H1 (cell line): Measurements from ENCODE around the gene ZNF648. TPM values are rescaled to one million over a fixed set of nuclear protein-coding genes. Genes with fewer than 3 reads are reported as not detected.

ENCODE experiments used
- CTCF ChIA-PET: fragments of 300-600 bp; sonication (Branson Sonifier 250); formaldehyde crosslinking; loops from one replicate; lab custom pipeline; 2021; ENCODE audit not compliant: partially characterized antibody; lab: Charles Lee
- POLR2A ChIA-PET: fragments of 300-600 bp; sonication (Branson Sonifier 250); formaldehyde crosslinking; loops from one replicate; lab custom pipeline; 2021; ENCODE audit warnings: inconsistent platforms; ENCODE audit not compliant: partially characterized antibody; lab: Charles Lee
- DNase-seq, 2 experiments: peaks; one replicate each; pipeline versions ENCODE4 v3.0.0 to v3.0.0-alpha.2; 2010 to 2022; ENCODE audit warnings: low spot score in 2 of 2, low read depth in 1 of 2, mixed read lengths in 1 of 2
- FAIRE-seq: peaks from 2 replicates; lab custom pipeline; 2011; peaks lifted over from hg19 to GRCh38; lab: Jason Lieb, UNC
- H2AFZ ChIP-seq: 2 replicates; pipeline ENCODE4 v1.8.1; 2012; ENCODE audit warnings: low read length, inconsistent platforms
- H2AK5ac ChIP-seq: 2 replicates; pipeline ENCODE4 v1.6.1; 2013; ENCODE audit warnings: low read depth, low read length
- H2BK120ac ChIP-seq: replicated peaks from 2 replicates; pipeline ENCODE3; 2013; ENCODE audit warnings: low read depth, low read length, inconsistent platforms
- H2BK12ac ChIP-seq: 2 replicates; pipeline ENCODE4 v1.6.1; 2013; ENCODE audit warnings: low read depth, low read length
- H2BK15ac ChIP-seq: 2 replicates; pipeline ENCODE4 v1.6.1; 2013; ENCODE audit warnings: low read length
- H2BK20ac ChIP-seq: 2 replicates; pipeline ENCODE4 v1.6.1; 2013; ENCODE audit warnings: low read length
- H2BK5ac ChIP-seq: 2 replicates; pipeline ENCODE4 v1.6.1; 2013; ENCODE audit warnings: low read depth, low read length
- H3K14ac ChIP-seq: 2 replicates; pipeline ENCODE4 v1.6.1; 2013; ENCODE audit warnings: inconsistent platforms; ENCODE audit not compliant: insufficient read length
- H3K18ac ChIP-seq: 2 replicates; pipeline ENCODE4 v1.6.1; 2013; ENCODE audit warnings: low read length; ENCODE audit errors: extremely low read depth
- H3K23ac ChIP-seq: 2 replicates; pipeline ENCODE4 v1.6.1; 2013; ENCODE audit warnings: inconsistent platforms; ENCODE audit not compliant: insufficient read length
- H3K23me2 ChIP-seq: 2 replicates; pipeline ENCODE4 v1.6.1; 2013; ENCODE audit warnings: low read depth, low read length
- H3K27ac ChIP-seq: 2 replicates; pipeline ENCODE4 v1.6.1; 2011; ENCODE audit warnings: low read depth, low read length, inconsistent platforms
- H3K27me3 ChIP-seq, 4 experiments: replicated peaks in 1 of 4; 1 replicate in 1 of 4; 2 replicates in 3 of 4; pipeline versions ENCODE4 v1.6.1 to v1.8.1; 2011 to 2013; ENCODE audit warnings: low read length in 3 of 4, mild to moderate bottlenecking in 3 of 4, inconsistent platforms in 2 of 4, mixed read lengths in 2 of 4, moderate library complexity in 1 of 4; ENCODE audit not compliant: control insufficient read depth in 3 of 4, insufficient read depth in 3 of 4; ENCODE audit errors: extremely low read depth in 1 of 4
- H3K36me3 ChIP-seq, 4 experiments: 2 replicates each; pipeline versions ENCODE4 v1.6.1 to v1.8.1; 2011 to 2013; ENCODE audit warnings: mild to moderate bottlenecking in 4 of 4, low read length in 3 of 4, moderate library complexity in 2 of 4, control low read depth in 1 of 4, inconsistent platforms in 1 of 4; ENCODE audit not compliant: insufficient read depth in 4 of 4, control insufficient read depth in 2 of 4
- H3K4ac ChIP-seq: replicated peaks from 2 replicates; pipeline ENCODE3; 2013; ENCODE audit warnings: low read length, low read depth, mixed read lengths, inconsistent platforms; ENCODE audit not compliant: insufficient read length
- H3K4me1 ChIP-seq, 4 experiments: replicated peaks in 1 of 4; 1 replicate in 1 of 4; 2 replicates in 3 of 4; pipeline versions ENCODE4 v1.6.1 to v1.8.1; 2011 to 2013; ENCODE audit warnings: low read length in 3 of 4, inconsistent platforms in 2 of 4, mixed read lengths in 1 of 4; ENCODE audit not compliant: insufficient read depth in 4 of 4, control insufficient read depth in 3 of 4
- H3K4me2 ChIP-seq, 2 experiments: 2 replicates each; pipeline versions ENCODE4 v1.6.1 to v1.8.1; 2011 to 2013; ENCODE audit warnings: low read depth in 2 of 2, low read length in 2 of 2, control low read depth in 1 of 2, inconsistent platforms in 1 of 2, mild to moderate bottlenecking in 1 of 2; ENCODE audit not compliant: insufficient read depth in 1 of 2
- H3K4me3 ChIP-seq, 4 experiments: fragments of 200-600, 300-600 bp in 1 of 4; sonication (generic), shearing (Covaris generic), sonication (Bioruptor Twin) in 1 of 4; 2 replicates each; pipeline versions ENCODE4 v1.5.1 to v1.8.1; 2011 to 2016; ENCODE audit warnings: low read length in 4 of 4, low read depth in 3 of 4, control low read depth in 2 of 4, inconsistent platforms in 2 of 4, mild to moderate bottlenecking in 2 of 4, mixed read lengths in 1 of 4, moderate library complexity in 1 of 4; ENCODE audit not compliant: insufficient read depth in 2 of 4; ENCODE audit errors: extremely low read depth in 1 of 4
- H3K56ac ChIP-seq: replicated peaks from 2 replicates; pipeline ENCODE3; 2013; ENCODE audit warnings: low read depth, mild to moderate bottlenecking, mixed read lengths, low read length, inconsistent platforms; ENCODE audit not compliant: insufficient read length
- H3K79me1 ChIP-seq: 2 replicates; pipeline ENCODE4 v1.6.1; 2013; ENCODE audit warnings: low read depth, low read length, control low read depth
- H3K79me2 ChIP-seq, 2 experiments: 2 replicates each; pipeline versions ENCODE4 v1.6.1 to v1.8.1; 2012 to 2013; ENCODE audit warnings: low read length in 2 of 2, mild to moderate bottlenecking in 2 of 2, inconsistent platforms in 1 of 2; ENCODE audit not compliant: insufficient read depth in 2 of 2, control insufficient read depth in 1 of 2
- H3K9ac ChIP-seq, 4 experiments: replicated peaks in 1 of 4; 1 replicate in 1 of 4; 2 replicates in 3 of 4; pipeline versions ENCODE4 v1.6.1 to v1.8.1; 2011 to 2013; ENCODE audit warnings: low read depth in 3 of 4, low read length in 3 of 4, control low read depth in 2 of 4, mild to moderate bottlenecking in 2 of 4, moderate library complexity in 2 of 4, inconsistent platforms in 1 of 4; ENCODE audit errors: extremely low read depth in 1 of 4
- H3K9me3 ChIP-seq, 2 experiments: 2 replicates each; pipeline versions ENCODE4 v1.6.1 to v1.8.1; 2012 to 2013; ENCODE audit warnings: mild to moderate bottlenecking in 2 of 2, moderate library complexity in 2 of 2, control low read depth in 1 of 2, inconsistent platforms in 1 of 2, low read depth in 1 of 2, low read length in 1 of 2, mixed read lengths in 1 of 2; ENCODE audit not compliant: insufficient read depth in 2 of 2
- H4K20me1 ChIP-seq, 2 experiments: replicated peaks in 1 of 2; 2 replicates each; pipeline versions ENCODE3 to v1.8.1; 2011 to 2013; ENCODE audit warnings: inconsistent platforms in 2 of 2, low read length in 2 of 2, mild to moderate bottlenecking in 1 of 2; ENCODE audit not compliant: insufficient read depth in 2 of 2, control insufficient read depth in 1 of 2
- H4K5ac ChIP-seq: 2 replicates; pipeline ENCODE4 v1.6.1; 2013; ENCODE audit warnings: low read length, low read depth, mixed read lengths, inconsistent platforms; ENCODE audit not compliant: insufficient read length
- H4K8ac ChIP-seq: 2 replicates; pipeline ENCODE4 v1.8.0; 2013; ENCODE audit warnings: mild to moderate bottlenecking, moderate library complexity, low read length, inconsistent platforms; ENCODE audit not compliant: insufficient read depth; ENCODE audit errors: extremely low read depth
- H4K91ac ChIP-seq: replicated peaks from 2 replicates; pipeline ENCODE3; 2013; ENCODE audit warnings: low read length, mixed read lengths, inconsistent platforms; ENCODE audit not compliant: insufficient read length
- BCL11A ChIP-seq, 2 experiments: IDR thresholded peaks; one replicate each; pipeline ENCODE4 v1.6.1; 2011; ENCODE audit warnings: low read depth in 2 of 2, low read length in 2 of 2, mild to moderate bottlenecking in 2 of 2
- CTCF ChIP-seq, 3 experiments: IDR thresholded peaks; 1 replicate in 2 of 3; 2 replicates in 1 of 3; pipeline versions ENCODE4 v1.5.1 to v1.6.1; 2011; ENCODE audit warnings: low read length in 3 of 3, mild to moderate bottlenecking in 3 of 3, inconsistent platforms in 2 of 3, low read depth in 1 of 3, moderate library complexity in 1 of 3; ENCODE audit not compliant: insufficient read depth in 1 of 3; ENCODE audit errors: control extremely low read depth in 1 of 3
- RAD21 ChIP-seq, 2 experiments: IDR thresholded peaks in 1 of 2; conservative IDR thresholded peaks in 1 of 2; 2 replicates each; pipeline ENCODE4 v1.6.1; 2011; ENCODE audit warnings: low read depth in 2 of 2, low read length in 2 of 2, improper control_type of control experiment in 1 of 2, inconsistent platforms in 1 of 2, mild to moderate bottlenecking in 1 of 2, moderate library complexity in 1 of 2
- SP1 ChIP-seq: IDR thresholded peaks from 2 replicates; pipeline ENCODE4 v1.6.1; 2011; ENCODE audit warnings: low read depth, low read length
- WGBS, 2 experiments: shearing (Covaris generic) in 1 of 2; methylation state at CpG; one replicate each; pipeline versions ENCODE4 v1.1.6 to v1.1.7; 2013 to 2015; ENCODE audit warnings: low lambda C conversion rate in 2 of 2, mixed read lengths in 2 of 2, inconsistent platforms in 1 of 2, low coverage in 1 of 2, missing lambda C conversion rate in 1 of 2; ENCODE audit not compliant: insufficient replicate concordance in 2 of 2, insufficient coverage in 1 of 2, insufficient read length in 1 of 2; ENCODE audit errors: extremely low coverage in 1 of 2, missing lambda C conversion rate in 1 of 2; 5-methylcytosine and 5-hydroxymethylcytosine counted together
- polyA plus RNA-seq, 7 experiments: library from polyadenylated mRNA; depleted of rRNA in 3 of 7; stranded (reverse) in 5 of 7; unstranded in 2 of 7; fragments of >200 nt in 5 of 7; fragments of 200-250 nt in 2 of 7; gene quantifications; 1 replicate in 5 of 7; 2 replicates in 1 of 7; 4 replicates in 1 of 7; pipeline versions ENCODE4 v1.2.1 to v1.2.3, GENCODE V29; 2011 to 2013; ENCODE audit warnings: missing spikeins in 2 of 7, mixed read lengths in 2 of 7
- total RNA-seq: library from RNA; stranded (reverse); fragmentation: NEBNext Ultra II Directional; extraction: Animal tissue kit (Norgen Biotek cat#: 25700); gene quantifications from 2 replicates; pipeline ENCODE4 v1.2.1, GENCODE V29; 2021

Gene ZNF648
- total and polyA plus RNA-seq, 2 of the 8 experiments (the other 6 are each of a cell fraction or from before 2014, with no cell fraction given) = 0.20 to 0.53 TPM

GRCh38 chr1:182080955-182081582, 19.6 kb upstream of the ZNF648 start:
- Histone ChIP-seq H3K4me3 (no peak overlapping the region), H3K27ac (no peak overlapping the region), H2BK15ac (peak overlapping the region; percentile 47; the same call in 1 of the 2 replicates), H3K4me1 (peaks cover 0 to 11% (median 4%) of the 10 kb centered on the region in 4 experiments; a peak in 4 of 7 replicates), H3K23ac (no peak overlapping the region), H2BK20ac (0 out of 2 replicates have a peak overlapping the region, but pooled peaks have one; percentile 62), H3K36me3 (no peaks in the 10 kb centered on the region), H2AK5ac (no peak overlapping the region), H2BK5ac (no peak overlapping the region), H3K18ac (no peak overlapping the region), H4K20me1 (no peaks in the 10 kb centered on the region), H3K27me3 (no peaks in the 10 kb centered on the region), H3K14ac (no peak overlapping the region), H4K8ac (no peak overlapping the region), H2AFZ (no peak overlapping the region), H3K79me1 (no peaks in the 10 kb centered on the region), H3K56ac (no peak overlapping the region), H3K9me3 (no peaks in the 10 kb centered on the region), H4K91ac (no peak overlapping the region), H2BK120ac (no peak overlapping the region), H3K4ac (no peak overlapping the region), H3K79me2 (no peaks in the 10 kb centered on the region), H3K9ac (no peak overlapping the region), H3K23me2 (no peaks in the 10 kb centered on the region), H3K4me2 (no peak overlapping the region), H4K5ac (no peak overlapping the region), H2BK12ac (no peak overlapping the region)
- WGBS, 2 experiments = 95% methylated on average over 1 of the region's 1 CpG; no CpG with 5 or more reads in 1 of the 2 experiments
- FAIRE-seq = peak; percentile 52
- ChIA-PET POLR2A (interaction anchor here (1.0 to 1.2 kb wide), 4 partner anchors 12 to 311 kb away, joined by 4 read pairs; partner anchors contain the start of gene GLUL), CTCF (interaction anchor here (0.6 to 4.0 kb wide), 59 partner anchors 8 to 1923 kb away, joined by 3 to 53 read pairs (median 4); no protein-coding TSS in a partner anchor)
- DNase-seq = peak in 1 of 2 experiments; percentile 58
- TF ChIP-seq CTCF (IDR thresholded peaks at IDR 0.05; ENCODE audit: control extremely low read depth in 1 of 3, insufficient read depth in 1 of 3, low read depth in 1 of 3, low read length in 3 of 3) (peak in 2 of 3 experiments; percentile 56 to 80; a peak in 3 of 4 replicates), RAD21 (IDR thresholded peaks at IDR 0.05 in 1 of 2, conservative IDR thresholded peaks at IDR 0.05 in 1 of 2; ENCODE audit: low read depth in 2 of 2, low read length in 2 of 2) (peak; percentile 72 to 73), SP1 (no peak), BCL11A (IDR thresholded peaks at IDR 0.05; ENCODE audit: low read depth in 2 of 2, low read length in 2 of 2) (no peak)
